BLaER1 treated with 17β-estradiol and CSF1 and Interleukin-3, amounts not matched to agents 10 nM and 100 nM (cell line): Measurements from ENCODE around the gene C3AR1.

ENCODE experiments used
- H3K27ac ChIP-seq, 11 experiments: shearing (Covaris generic); formaldehyde crosslinking; 2 replicates each; pipeline ENCODE4 v1.8.1; 2022
- H3K27me3 ChIP-seq, 11 experiments: shearing (Covaris generic); formaldehyde crosslinking; 2 replicates each; pipeline ENCODE4 v1.8.1; 2022
- H3K36me3 ChIP-seq, 11 experiments: shearing (Covaris generic); formaldehyde crosslinking; 2 replicates each; pipeline ENCODE4 v1.8.1; 2022
- H3K4me1 ChIP-seq, 10 experiments: shearing (Covaris generic); formaldehyde crosslinking; 2 replicates each; pipeline ENCODE4 v1.8.1; 2022
- H3K4me2 ChIP-seq, 11 experiments: shearing (Covaris generic); formaldehyde crosslinking; 2 replicates each; pipeline ENCODE4 v1.8.1; 2022
- H3K4me3 ChIP-seq, 10 experiments: shearing (Covaris generic); formaldehyde crosslinking; 2 replicates each; pipeline ENCODE4 v1.8.1; 2022
- H3K9ac ChIP-seq, 11 experiments: shearing (Covaris generic); formaldehyde crosslinking; 2 replicates each; pipeline ENCODE4 v1.8.1; 2022
- H3K9me3 ChIP-seq, 11 experiments: shearing (Covaris generic); formaldehyde crosslinking; replicated peaks in 1 of 11; 2 replicates each; pipeline ENCODE4 v1.8.1; 2022
- H4K20me1 ChIP-seq, 11 experiments: shearing (Covaris generic); formaldehyde crosslinking; 2 replicates each; pipeline ENCODE4 v1.8.1; 2022
- Cebpa-rat ChIP-seq, 11 experiments: shearing (Covaris generic); IDR thresholded peaks; 2 replicates each; pipeline ENCODE4 v1.8.1; 2022

Gene C3AR1

GRCh38 chr12:8014836-8015235 lies 51.3 kb downstream of the C3AR1 start:
- Histone ChIP-seq H3K27me3 (peaks cover 28 to 39% (median 36%) of the 10 kb centered on the region in 11 experiments), H3K4me1 (peaks cover 9 to 15% (median 14%) of the 10 kb centered on the region in 10 experiments; a peak in 18 of 20 replicates), H3K36me3 (no peaks in the 10 kb centered on the region), H4K20me1 (no peaks in the 10 kb centered on the region), H3K27ac (no peak overlapping the region), H3K4me3 (no peak overlapping the region), H3K4me2 (no peak overlapping the region), H3K9me3 (no peaks in the 10 kb centered on the region), H3K9ac (no peak overlapping the region)
- no peak for TF ChIP-seq Cebpa-rat (IDR thresholded peaks at IDR 0.05)

GRCh38 chr12:8012651-8013309 lies 53.4 kb downstream of the C3AR1 start:
- Histone ChIP-seq H3K4me2 (no peak overlapping the region), H3K9ac (no peak overlapping the region)
- 0 out of 22 replicates have a peak, but pooled peaks of 1 of the 11 experiments have one; percentile 32 for TF ChIP-seq Cebpa-rat (IDR thresholded peaks at IDR 0.05)

GRCh38 chr12:8011331-8011730 lies 54.8 kb downstream of the C3AR1 start:
- TF ChIP-seq Cebpa-rat (IDR thresholded peaks at IDR 0.05), result no peak
- Histone ChIP-seq H3K4me1 (no peaks in the 10 kb centered on the region), H3K36me3 (no peaks in the 10 kb centered on the region), H3K4me2 (no peak overlapping the region), H3K27ac (no peak overlapping the region), H3K9me3 (no peaks in the 10 kb centered on the region), H4K20me1 (no peaks in the 10 kb centered on the region), H3K4me3 (no peak overlapping the region), H3K9ac (no peak overlapping the region), H3K27me3 (peaks cover 0 to 4% (median under 1%) of the 10 kb centered on the region in 11 experiments; a peak in 2 of 22 replicates)

More at GRCh38 chr12:8012651-8013309, 53.4 kb downstream of the C3AR1 start:
- no peaks in the 10 kb centered on the region for H3K9me3 ChIP-seq
- no peak overlapping the region for H3K4me3 ChIP-seq
- H3K4me1 ChIP-seq, result peaks cover 0 to 1% (median 0%) of the 10 kb centered on the region in 10 experiments; a peak in 2 of 20 replicates
- no peaks in the 10 kb centered on the region for H4K20me1 ChIP-seq
- no peaks in the 10 kb centered on the region for H3K36me3 ChIP-seq
- peaks cover 8 to 18% (median 15%) of the 10 kb centered on the region in 11 experiments for H3K27me3 ChIP-seq
- H3K27ac ChIP-seq, result no peak overlapping the region
